Posterior cingulate gyrus (tissue), 11 donors: ENCODE data around the gene EML1.
A peak's percentile ranks its signal among the peaks of the same experiment; 100 is the strongest.

Experiments
- DNase-seq, 10 donors: peaks; one replicate each; pipeline versions ENCODE4 v3.0.0 to v3.0.0-alpha.2; 2020 to 2021; ENCODE audit warnings: mixed read lengths in 3 of 10
- intact Hi-C: fragments of 100-400 bp; cut with DNase I; formaldehyde crosslinking; loops from one replicate; pipeline ENCODE4 v1.15.1; 2023

Gene EML1

DNA sequence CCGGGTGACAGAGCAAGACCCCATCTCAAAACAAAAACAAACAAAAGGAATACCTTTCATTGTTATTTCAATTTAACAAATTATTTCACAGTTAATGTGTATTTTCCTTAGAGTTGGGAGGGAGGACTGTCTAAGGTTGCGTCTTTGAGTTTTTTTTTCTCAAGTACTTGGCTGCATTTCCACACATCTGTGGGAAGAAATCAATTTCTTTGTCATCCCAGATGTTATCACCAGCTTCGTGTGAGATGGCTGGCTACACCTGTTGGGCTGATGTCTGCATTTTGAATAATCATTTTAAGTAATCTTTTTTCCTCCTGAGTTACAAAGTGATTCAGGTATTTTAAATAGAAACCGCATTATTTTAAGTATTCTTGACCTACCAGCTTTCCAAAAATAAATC, 59.4 kb downstream of the EML1 start:
- DNase-seq: no peak
- intact Hi-C loops: no loop called here

DNA sequence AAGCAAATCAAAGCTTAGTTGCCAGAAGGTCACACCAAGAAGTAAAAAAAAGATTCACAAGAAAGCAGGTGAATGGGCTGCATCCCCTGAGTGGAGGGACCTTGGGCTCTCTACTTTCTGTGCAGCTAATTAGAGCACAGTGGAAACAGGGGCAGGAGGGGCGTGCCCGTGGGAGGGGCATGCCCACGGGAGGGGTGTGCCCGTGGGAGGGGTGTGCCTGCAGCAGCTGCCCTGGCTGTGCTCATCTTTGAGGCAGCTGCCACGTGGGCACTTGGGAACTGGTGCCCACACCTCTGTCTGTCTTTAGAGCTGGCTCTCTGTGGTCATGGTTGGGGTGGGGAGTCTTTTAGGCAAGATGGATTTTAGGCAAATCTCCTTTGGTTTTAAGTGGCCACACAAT, 60.0 kb downstream of the EML1 start:
- DNase-seq: peak in 2 of 10 donors; percentile 40 to 87
- intact Hi-C loops: no loop called here

DNA sequence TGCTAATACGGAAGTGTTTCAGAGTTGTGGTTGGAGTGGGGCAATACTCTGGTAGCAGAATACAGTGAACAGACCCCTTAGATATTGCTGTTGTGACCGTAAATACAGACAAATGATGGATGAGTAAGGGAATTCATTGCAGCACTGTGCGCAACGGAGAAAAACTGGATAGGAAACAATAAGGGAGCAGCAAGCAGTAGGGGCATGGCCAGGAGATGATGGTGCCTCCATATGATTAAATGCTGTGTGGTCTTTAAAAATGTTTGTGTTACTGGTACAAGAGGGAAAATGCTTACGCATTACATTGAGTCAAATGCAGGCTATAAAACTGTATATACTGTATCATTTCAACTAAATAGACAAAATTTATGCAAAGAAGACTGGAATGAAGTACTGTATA, 61.6 kb downstream of the EML1 start:
- no peak for DNase-seq
- intact Hi-C loops: no loop called here

DNA sequence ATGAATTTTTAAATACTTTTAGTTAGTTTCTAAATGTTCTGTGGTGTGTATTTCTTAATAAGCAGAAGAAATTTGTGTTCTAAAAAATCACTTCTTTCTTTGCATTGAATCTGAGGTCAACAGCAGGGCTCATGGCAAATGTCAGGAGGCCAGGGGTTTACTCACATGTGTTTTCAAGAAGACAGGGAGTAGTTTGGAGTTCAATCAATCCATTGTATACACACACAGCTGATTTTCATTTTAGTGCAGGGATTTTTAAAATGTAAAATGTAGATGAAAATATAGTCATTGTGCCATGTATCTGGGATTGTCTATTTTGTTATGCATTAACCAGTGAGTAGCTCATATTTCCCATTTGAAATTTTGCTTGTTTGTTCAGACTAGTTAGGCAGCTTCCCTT, 62.1 kb downstream of the EML1 start:
- no peak for DNase-seq
- intact Hi-C loops: no loop called here

DNA sequence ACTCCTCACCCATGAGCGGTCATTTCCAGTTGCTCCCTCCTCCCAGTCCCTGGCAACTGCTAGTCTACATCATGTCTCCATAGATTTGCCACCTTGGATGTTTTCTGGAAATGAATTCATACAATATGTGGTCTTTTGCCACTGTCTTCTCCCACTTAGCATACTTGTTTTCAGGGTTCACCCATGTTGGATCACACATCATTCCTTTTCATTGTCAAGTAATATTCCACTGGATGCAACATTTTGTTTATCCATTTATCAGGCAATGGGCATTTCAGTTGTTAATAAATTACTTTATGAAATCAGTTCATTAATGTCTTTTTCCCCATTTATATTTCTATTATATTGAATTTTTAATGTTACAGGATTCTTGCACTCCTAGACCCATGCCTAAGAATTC, 64.3 kb downstream of the EML1 start:
- no peak for DNase-seq
- intact Hi-C loops: no loop called here

DNA sequence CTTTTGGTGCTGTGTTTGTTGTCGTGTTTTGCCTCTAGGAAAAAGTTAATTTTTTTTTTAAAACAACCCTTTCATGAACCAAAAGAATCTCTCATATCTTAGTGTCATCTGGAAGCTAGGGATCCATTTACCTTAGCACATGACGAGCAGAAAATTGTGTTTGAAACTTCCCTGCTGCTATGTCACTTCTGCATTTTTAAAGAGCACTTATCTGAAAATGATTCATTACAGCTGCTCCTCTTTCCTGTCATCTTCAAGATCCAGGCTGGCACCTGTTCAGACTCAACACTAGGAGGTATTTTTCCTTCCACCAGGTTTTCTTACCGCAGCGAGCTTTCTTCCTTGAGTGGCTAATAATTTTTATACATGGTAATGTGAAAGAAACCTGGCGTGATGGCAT, 67.0 kb downstream of the EML1 start:
- no peak for DNase-seq
- intact Hi-C loops: no loop called here

DNA sequence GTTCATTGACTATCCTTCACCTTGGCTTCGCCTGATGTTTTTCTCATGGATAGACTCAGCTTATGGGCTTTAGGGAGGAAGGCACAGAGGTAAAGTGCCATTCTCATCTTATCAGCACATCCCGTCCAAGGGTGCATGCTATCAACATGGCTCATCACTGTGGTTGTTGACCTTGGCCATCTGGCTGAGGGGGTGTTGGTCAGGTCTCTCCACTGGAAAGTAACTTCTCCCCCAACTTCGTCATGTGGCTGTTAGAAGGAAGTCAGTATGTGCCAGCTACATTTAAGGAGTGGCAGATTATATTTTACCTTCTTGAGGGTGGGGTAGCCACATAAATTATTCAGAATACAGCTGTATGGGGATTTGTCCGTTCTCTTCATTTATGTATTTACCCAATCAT, 68.9 kb downstream of the EML1 start:
- DNase-seq: no peak
- intact Hi-C loops: no loop called here

DNA sequence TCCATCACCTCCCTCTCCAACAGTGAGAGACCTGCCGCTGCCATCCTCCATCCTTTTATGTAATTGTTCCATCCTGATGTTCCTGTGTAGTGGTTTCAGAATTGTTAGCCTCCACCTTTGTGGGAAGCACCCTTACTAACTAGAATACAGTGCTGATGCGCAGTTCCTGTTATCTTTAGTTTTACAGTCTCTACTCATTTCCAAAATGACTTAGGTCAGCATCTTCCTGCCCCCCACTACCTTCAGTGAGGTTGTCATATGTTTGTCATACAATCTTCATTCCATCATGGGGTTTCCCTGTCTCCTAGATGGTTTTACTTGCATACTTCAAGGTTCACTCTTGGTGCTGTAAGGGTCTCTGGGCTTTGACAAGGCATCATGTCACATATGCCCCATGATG, 69.8 kb downstream of the EML1 start:
- no peak for DNase-seq
- intact Hi-C loops: no loop called here

DNA sequence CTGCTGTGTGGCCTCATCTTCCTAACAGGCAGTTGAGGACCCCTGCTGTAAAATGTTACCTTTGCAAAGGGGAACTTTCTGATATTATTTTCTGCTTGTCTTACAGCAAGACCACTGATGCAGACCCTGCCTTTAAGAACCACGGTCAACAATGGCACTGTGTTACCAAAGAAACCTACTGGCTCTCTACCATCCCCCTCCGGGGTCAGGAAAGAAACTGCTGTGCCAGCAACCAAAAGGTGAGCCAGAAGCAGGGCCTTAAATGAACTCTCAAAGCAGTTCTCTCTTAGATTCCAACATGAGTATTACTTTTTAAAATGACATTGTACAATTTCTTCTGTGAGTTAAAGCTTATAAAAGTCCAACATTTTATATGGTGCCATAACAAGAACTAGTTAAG, 72.2 kb downstream of the EML1 start:
- DNase-seq: no peak
- intact Hi-C loops: no loop called here

DNA sequence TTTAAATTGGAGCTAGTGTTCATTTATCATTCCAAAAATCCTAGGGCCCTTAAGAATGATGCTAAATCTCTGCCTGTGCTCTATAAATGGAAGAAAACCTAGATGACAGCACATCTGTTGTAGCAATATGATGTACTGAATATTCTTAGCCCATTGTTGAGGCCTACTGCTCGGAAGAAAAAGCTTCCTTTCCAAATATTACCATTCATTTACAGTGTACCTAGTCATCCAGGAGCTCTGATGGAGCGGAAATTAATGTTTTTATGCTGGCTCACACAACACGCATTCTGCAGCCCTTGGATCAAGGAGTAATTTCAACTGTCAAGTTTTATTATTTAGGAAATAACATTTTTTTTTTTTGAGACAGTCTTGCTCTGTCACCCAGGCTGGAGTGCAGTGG, 77.4 kb downstream of the EML1 start:
- intact Hi-C loops: loop anchor here (10.0 kb wide), 1 partner anchor 356 kb away; no protein-coding TSS in a partner anchor

DNA sequence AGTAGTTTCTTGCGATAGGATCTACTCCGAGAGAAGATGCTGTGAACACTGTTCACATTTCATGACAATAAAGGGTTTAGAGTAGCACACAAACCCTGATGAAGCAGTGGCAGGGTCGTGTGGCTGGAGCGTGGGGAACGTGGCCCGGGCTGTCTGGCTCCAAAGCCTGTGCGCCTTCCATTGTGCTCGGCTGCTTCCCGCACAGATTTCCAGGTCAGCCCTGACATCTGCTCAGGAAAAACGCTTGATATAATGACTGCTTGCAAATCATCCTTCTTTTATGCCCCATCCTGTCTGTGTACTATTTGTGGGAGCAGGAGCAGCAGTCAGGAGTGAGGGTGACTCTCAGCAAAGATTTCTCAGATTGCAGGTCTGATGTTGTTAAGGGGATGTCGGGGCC, 78.6 kb downstream of the EML1 start:
- intact Hi-C loops: loop anchor here (10.0 kb wide), 1 partner anchor 357 kb away; no protein-coding TSS in a partner anchor
- DNase-seq: peak in 1 of 10 donors; percentile 67

More for the DNA sequence above, 77.4 kb downstream of the EML1 start:
- no peak for DNase-seq

DNA sequence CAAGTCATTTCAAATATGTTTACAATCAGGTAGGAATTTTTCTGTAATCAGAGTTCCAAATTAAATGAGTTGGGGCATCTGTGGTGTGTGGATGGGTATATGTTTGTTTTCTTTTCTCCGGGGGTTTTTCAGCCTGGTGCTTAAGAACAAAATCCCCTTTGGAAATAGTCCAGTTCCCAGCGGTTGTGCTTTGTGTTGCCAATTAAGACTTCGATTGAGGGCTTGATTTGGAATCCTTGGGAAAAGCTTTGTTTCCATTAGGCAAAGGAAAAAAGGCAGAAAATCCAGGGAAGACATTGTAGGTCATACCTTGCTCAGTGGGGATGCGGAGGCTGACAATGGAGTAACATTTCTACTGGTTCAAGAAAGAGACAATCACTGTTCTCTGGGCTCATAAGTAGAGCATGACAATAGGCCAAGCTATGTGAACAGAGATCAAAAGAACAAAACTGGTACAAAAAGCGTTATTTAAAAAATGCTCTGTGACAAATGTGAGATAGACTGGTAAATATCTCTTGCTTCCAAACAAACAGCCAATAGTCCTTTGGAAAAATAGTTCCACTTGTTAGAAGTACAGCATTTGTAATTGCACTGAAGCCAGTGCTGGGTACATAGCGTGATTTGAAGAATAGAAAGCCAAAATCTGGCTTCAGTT, 79.7 kb downstream of the EML1 start:
- intact Hi-C loops: loop anchor here (10.0 kb wide), 1 partner anchor 358 kb away; no protein-coding TSS in a partner anchor
- no peak for DNase-seq

DNA sequence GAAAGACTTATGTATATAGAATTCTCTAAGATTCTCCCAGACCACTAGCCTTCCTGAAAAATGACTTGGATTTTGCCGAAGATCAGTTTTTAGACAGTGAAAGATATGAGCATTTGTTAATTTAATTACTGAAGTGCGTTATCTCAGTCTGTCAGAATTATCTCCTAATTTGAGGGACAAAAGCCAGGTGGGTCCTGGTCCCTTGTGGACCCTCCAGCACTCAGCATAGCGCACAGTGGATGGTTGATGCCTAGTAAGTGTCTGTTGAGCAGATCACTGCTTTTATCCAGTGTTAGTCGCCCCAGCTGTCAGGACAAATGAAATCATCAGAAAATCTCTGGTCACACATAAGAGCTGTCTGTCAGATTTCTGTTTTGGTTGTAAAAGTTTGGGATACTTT, 80.4 kb downstream of the EML1 start:
- intact Hi-C loops: loop anchor here (10.0 kb wide), 1 partner anchor 359 kb away; no protein-coding TSS in a partner anchor
- DNase-seq: no peak

DNA sequence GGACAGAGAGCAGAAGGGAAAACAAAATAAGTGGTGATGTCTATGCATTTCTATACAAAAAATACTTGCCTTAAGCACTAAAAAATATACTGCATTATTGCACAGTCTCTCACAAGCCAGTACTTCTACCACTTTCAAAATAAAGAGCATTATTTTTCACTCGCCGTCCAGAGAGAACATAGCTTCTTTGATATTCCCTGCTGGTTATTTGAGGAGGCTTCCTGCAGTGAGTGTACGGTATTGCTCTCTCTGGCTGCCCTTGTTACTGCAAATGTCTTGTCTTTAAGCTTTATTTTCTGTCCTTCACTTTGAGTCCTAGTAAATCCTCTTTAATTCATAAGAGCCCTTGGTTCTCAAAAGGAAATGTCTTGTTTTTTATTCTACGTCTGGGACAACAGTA, 81.1 kb downstream of the EML1 start:
- DNase-seq: no peak
- intact Hi-C loops: loop anchor here (10.0 kb wide), 1 partner anchor 360 kb away; no protein-coding TSS in a partner anchor

DNA sequence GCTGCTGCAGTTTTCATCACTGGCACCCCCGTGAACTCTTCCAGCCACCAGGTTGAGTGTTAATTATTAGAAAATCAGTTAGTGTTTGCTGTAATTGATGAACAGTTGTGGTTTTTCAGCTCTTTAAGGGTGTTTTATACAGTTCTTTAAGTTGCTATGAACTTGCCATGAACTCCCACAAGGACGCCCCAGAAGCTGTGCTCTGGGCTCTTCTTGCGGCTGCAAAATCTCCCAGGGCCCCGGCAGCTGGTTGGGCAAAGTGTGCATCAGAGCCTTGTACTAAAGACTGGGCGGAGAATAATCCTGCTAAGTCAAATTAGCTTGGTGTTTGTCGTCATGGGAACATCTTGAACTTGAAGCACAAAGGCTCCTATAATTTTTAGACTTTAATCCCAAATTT, 82.2 kb downstream of the EML1 start:
- intact Hi-C loops: loop anchor here (5.0 to 10.0 kb wide), 2 partner anchors 53 to 361 kb away; no protein-coding TSS in a partner anchor
- DNase-seq: no peak

DNA sequence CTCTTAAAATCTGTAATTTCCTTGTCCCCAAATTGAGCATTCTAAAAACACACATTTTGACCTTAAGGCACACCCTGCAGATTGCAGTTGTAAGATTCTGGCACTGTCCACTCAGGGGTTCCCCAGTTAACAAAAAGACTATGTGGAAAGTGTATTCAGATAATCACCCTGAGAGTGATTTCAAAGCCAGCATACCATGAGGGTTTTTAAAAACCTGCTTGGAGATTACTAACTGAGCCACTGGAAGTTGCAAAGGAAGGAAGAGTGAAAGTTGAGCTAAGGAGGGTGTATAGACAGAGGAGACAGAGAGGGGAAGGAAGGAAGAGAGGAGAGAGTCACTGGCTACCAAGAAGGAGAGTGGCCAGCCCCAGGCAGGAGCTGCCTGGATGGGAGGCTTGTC, 82.6 kb downstream of the EML1 start:
- intact Hi-C loops: loop anchor here (5.0 to 10.0 kb wide), 2 partner anchors 54 to 361 kb away; no protein-coding TSS in a partner anchor
- DNase-seq: no peak

DNA sequence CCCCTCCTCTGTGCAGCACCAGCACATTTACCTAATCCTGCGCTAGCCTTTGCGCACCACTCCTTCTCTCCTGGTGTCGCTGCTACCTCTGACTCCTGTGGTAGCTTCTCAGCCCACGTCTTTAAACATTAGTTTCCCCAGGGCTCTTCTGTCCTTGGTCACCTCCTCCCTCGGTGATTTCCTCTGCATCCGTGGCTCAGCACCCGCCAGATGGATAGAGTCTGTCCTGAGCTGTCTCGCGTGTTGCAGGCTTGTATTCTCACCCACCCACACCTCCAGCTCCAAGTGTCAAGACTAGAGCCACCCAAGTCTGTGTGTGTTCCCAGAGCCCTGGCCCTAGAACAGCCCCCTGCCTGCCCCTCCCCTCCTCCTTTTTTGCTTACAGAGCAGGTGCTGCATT, 83.2 kb downstream of the EML1 start:
- intact Hi-C loops: loop anchor here (5.0 to 10.0 kb wide), 2 partner anchors 54 to 362 kb away; no protein-coding TSS in a partner anchor
- peak in 2 of 10 donors; percentile 78 to 81 for DNase-seq

DNA sequence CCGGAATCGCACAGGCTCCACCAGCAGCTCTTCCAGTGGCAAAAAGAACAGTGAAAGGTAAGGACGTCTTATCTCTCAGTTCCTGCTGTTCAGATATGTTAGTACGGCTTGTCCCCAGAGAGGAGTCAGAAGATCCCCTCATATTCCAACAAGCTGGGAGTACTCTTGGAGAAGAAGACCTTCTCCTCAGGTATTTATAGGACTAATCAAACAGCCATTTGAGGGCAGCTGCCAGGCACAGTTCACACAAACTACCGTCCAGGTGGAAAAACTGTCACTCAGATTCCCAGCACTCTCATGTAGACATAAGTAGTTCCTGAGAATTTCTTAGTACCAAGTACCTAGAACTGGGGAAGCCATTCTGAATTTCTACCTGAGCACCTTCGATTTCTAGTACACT, 85.3 kb downstream of the EML1 start:
- intact Hi-C loops: loop anchor here (5.0 to 10.0 kb wide), 2 partner anchors 56 to 364 kb away; no protein-coding TSS in a partner anchor
- no peak for DNase-seq

DNA sequence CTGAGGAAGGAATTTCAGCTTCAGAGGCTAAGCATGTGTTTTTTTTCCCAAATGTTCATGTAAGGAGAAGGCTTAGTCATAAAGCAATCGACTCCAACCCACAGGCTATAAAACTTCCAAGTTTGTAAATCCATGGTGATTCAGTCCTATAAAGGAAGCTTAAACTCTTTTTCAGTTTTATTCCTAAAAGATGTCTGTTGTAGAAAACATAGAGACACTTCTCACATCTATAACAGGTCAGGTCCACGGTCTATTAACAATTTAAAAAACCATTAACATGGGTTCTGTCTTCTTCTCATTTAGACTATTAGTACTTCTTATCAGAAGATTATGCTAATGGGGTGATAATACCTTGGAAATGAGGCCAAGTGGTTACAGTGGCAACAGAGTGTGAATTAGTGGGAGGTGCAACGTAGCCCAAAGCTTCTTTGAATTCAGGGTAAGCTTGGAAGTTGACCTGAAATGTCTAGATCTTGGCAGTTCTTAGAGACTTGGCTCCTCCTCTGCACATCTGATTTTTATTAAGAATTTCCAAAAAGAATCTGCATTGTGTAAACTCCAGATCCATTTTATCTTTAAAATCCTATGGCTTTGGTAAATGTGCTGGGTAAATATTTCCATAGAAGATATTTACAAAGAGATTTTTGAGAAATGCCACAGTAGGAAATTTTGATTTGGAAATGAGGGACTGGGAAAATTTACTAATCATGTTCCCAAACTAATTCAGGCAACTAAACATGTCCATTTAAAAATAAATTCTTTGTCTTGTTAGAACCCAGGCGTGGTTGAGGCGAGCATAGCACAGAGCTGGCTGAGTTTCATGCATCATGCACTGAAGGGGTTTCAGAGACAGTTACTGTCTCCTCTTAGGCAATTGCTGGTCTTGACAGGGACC, 86.4 kb downstream of the EML1 start:
- intact Hi-C loops: loop anchor here (5.0 to 10.0 kb wide), 2 partner anchors 57 to 365 kb away; no protein-coding TSS in a partner anchor
- DNase-seq: no peak

DNA sequence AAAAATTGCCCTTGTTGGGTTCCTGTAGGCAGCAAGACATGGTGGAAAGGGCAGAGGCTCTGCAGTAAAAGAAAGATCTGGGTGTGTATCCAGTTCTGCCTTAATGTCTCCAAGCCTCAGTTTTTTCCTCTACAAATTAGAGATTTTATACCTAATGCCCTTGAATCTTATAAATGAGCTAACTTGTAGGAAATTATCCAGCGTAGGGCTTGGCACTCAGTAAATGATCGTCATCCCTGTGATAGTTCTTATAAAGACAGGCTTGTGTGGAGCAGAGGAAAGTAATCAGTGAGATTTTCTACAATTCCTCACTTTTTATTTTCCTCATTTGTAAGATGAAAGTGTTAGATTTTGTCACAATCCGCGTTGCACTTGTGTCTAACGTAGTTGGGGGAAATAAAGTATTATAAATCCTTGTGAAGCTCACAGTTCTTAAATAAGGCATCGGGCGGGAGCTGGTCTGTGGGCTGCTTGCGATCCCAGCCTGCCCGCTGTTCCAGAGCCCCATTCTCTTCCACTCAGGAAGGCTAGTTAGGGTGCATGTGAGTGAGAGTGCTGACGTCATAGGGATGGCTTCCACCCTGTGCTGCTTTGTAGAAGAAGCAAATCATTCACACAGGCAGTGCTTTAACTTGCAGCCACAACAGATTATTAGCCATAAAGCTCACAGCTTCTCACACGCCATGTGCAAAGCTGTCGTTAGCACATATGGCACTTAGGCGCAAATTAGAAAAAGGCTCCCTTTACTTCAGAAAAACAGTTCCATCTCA, 87.6 kb downstream of the EML1 start:
- intact Hi-C loops: no loop called here
- peak in 9 of 10 donors; percentile 33 to 94 (median 61) for DNase-seq
